ENCODE results near the gene SINHCAF. TPM values are rescaled to one million over a fixed set of nuclear protein-coding genes. Genes with fewer than 3 reads are reported as not detected.

The SINHCAF gene
- total and polyA plus RNA-seq, 9 of the 15 experiments (the other 6 are each of a cell fraction or from before 2014, with no cell fraction given): 73.2 to 185 (median 110) TPM

GRCh38 chr12:31370531-31371255, 44.7 kb upstream of the SINHCAF start:
- peak; percentile 35 for FAIRE-seq
- H3K4me2 ChIP-seq (ENCODE audit: insufficient read depth, low read length): peak overlapping the region; percentile 36
- WGBS (ENCODE audit: insufficient coverage, low coverage, missing lambda C conversion rate): 7% methylated on average over 10 of the region's 10 CpGs
- H3K9ac ChIP-seq (ENCODE audit: insufficient read depth in 1 of 2, low read depth in 2 of 2, low read length in 2 of 2): peak overlapping the region in 1 of 2 experiments; percentile 1; a peak in 2 of 4 replicates
- in situ Hi-C loops (cut with MboI): no loop called here
- no peaks in the 10 kb centered on the region for H3K36me3 ChIP-seq (ENCODE audit: control insufficient read depth, insufficient read depth, low read length)
- H3K4me1 ChIP-seq (replicated peaks in 1 of 2; ENCODE audit: control insufficient read depth in 2 of 2, insufficient read depth in 2 of 2, low read length in 2 of 2): peaks cover 5 to 11% of the 10 kb centered on the region in 2 experiments; a peak in 4 of 5 replicates
- no peaks in the 10 kb centered on the region for H3K9me3 ChIP-seq (replicated peaks; ENCODE audit: control insufficient read depth, insufficient read depth, low read depth, low read length)
- no peak overlapping the region for H3K27ac ChIP-seq (ENCODE audit: extremely low read depth, low read depth, low read length)
- ChIA-PET POLR2A (no interaction called here), CTCF (ENCODE audit: low intra/inter-chr PET ratio) (no interaction called here)
- DNase-seq (ENCODE audit: extremely low read depth in 1 of 4, low spot score in 3 of 4): peak in 2 of 4 experiments; percentile 20 to 45
- no peaks in the 10 kb centered on the region for H3K27me3 ChIP-seq (ENCODE audit: control insufficient read depth in 2 of 2, insufficient read depth in 2 of 2, low read length in 2 of 2)
- no TSS peak for BruUV-seq (replicated peaks)
- H3K79me2 ChIP-seq (ENCODE audit: control insufficient read depth, insufficient read depth, low read length): no peaks in the 10 kb centered on the region
- H2AFZ ChIP-seq (ENCODE audit: low read depth, low read length): peak overlapping the region; percentile 74
- H3K4me3 ChIP-seq: no peak overlapping the region
- no peaks in the 10 kb centered on the region for H4K20me1 ChIP-seq (replicated peaks; ENCODE audit: control insufficient read depth, insufficient read depth, low read length)
- H3K9me1 ChIP-seq (ENCODE audit: control insufficient read depth, insufficient read depth, low read length): no peaks in the 10 kb centered on the region
- peak; percentile 79 for ATAC-seq
- intact Hi-C loops (cut with micrococcal nuclease): no loop called here
- TF ChIP-seq ZNF121 (CRISPR knock-in tag; conservative IDR thresholded peaks at IDR 0.05) (no peak), MAZ (CRISPR knock-in tag; conservative IDR thresholded peaks at IDR 0.05 in 1 of 2, IDR thresholded peaks at IDR 0.05 in 1 of 2) (peak in 1 of 2 experiments; percentile 52; a peak in 2 of 4 replicates), ZNF165 (CRISPR knock-in tag; IDR thresholded peaks at IDR 0.05; ENCODE audit: borderline replicate concordance) (no peak), RAD21 (CRISPR knock-in tag; conservative IDR thresholded peaks at IDR 0.05 in 1 of 2, IDR thresholded peaks at IDR 0.05 in 1 of 2) (no peak), SPI1 (IDR thresholded peaks at IDR 0.05; ENCODE audit: borderline replicate concordance, low read depth, low read length) (peak; percentile 95), MTA1 (IDR thresholded peaks at IDR 0.05; ENCODE audit: borderline replicate concordance) (no peak), SOX6 (IDR thresholded peaks at IDR 0.05) (peak; percentile 61; the same call in 1 of the 2 replicates), ZNF431 (CRISPR knock-in tag; IDR thresholded peaks at IDR 0.05) (no peak), NR2C1 (IDR thresholded peaks at IDR 0.05) (peak; percentile 71), NR2C1 (tag; IDR thresholded peaks at IDR 0.05) (peak; percentile 68), CTBP1 (IDR thresholded peaks at IDR 0.05; ENCODE audit: borderline replicate concordance) (peak; percentile 53; the same call in 1 of the 2 replicates), ZNF766 (CRISPR knock-in tag; conservative IDR thresholded peaks at IDR 0.05) (0 out of 2 replicates have a peak, but pooled peaks have one; percentile 34), HBP1 (CRISPR knock-in tag; IDR thresholded peaks at IDR 0.05) (no peak), KAT8 (IDR thresholded peaks at IDR 0.05; ENCODE audit: low read depth) (no peak)
- TF ChIP-seq, protein P1, sequence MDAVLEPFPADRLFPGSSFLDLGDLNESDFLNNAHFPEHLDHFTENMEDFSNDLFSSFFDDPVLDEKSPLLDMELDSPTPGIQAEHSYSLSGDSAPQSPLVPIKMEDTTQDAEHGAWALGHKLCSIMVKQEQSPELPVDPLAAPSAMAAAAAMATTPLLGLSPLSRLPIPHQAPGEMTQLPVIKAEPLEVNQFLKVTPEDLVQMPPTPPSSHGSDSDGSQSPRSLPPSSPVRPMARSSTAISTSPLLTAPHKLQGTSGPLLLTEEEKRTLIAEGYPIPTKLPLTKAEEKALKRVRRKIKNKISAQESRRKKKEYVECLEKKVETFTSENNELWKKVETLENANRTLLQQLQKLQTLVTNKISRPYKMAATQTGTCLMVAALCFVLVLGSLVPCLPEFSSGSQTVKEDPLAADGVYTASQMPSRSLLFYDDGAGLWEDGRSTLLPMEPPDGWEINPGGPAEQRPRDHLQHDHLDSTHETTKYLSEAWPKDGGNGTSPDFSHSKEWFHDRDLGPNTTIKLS (IDR thresholded peaks at IDR 0.05; ENCODE audit: borderline replicate concordance, low read depth): peak; percentile 66; the same call in 1 of the 2 replicates
- TF ChIP-seq, protein P2, sequence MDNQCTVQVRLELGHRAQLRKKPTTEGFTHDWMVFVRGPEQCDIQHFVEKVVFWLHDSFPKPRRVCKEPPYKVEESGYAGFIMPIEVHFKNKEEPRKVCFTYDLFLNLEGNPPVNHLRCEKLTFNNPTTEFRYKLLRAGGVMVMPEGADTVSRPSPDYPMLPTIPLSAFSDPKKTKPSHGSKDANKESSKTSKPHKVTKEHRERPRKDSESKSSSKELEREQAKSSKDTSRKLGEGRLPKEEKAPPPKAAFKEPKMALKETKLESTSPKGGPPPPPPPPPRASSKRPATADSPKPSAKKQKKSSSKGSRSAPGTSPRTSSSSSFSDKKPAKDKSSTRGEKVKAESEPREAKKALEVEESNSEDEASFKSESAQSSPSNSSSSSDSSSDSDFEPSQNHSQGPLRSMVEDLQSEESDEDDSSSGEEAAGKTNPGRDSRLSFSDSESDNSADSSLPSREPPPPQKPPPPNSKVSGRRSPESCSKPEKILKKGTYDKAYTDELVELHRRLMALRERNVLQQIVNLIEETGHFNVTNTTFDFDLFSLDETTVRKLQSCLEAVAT (IDR thresholded peaks at IDR 0.05): no peak
- TF ChIP-seq, protein P3, sequence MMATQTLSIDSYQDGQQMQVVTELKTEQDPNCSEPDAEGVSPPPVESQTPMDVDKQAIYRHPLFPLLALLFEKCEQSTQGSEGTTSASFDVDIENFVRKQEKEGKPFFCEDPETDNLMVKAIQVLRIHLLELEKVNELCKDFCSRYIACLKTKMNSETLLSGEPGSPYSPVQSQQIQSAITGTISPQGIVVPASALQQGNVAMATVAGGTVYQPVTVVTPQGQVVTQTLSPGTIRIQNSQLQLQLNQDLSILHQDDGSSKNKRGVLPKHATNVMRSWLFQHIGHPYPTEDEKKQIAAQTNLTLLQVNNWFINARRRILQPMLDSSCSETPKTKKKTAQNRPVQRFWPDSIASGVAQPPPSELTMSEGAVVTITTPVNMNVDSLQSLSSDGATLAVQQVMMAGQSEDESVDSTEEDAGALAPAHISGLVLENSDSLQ (IDR thresholded peaks at IDR 0.05): 0 out of 2 replicates have a peak, but pooled peaks have one; percentile 22

Measured in K562 (cell line).